ENCODE data around the gene GIMAP6.

The GIMAP6 gene

DNA sequence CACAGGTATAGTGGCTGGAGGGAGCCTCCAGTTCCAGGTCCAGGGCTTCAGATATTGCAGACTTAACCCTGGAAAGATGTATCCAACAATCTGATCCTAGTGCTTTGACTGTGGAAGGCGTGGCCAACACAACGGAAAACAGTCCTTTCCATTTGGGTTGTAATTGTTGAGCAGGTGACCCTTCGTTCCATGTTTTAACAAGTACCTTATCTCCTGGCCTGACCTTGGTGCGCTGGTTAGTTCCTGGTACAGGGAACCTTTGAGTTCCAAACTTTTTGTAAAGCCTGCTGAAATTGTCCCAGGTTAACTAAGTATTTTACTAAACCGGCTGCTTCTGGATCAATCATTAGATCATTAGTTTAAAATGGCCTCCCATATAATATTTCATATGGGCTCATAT lies 23.9 kb upstream of the GIMAP6 start:
- H3K9me3 ChIP-seq (ENCODE audit: control insufficient read depth, insufficient read depth, low read length): peaks cover 7% of the 10 kb centered on the region; the same call in 1 of the 2 replicates
- H3K9me2 ChIP-seq (replicated peaks; ENCODE audit: control insufficient read depth, low read length): no peaks in the 10 kb centered on the region
- no peaks in the 10 kb centered on the region for H3K27me3 ChIP-seq (ENCODE audit: control insufficient read depth, low read length)
- TF ChIP-seq, protein P1, sequence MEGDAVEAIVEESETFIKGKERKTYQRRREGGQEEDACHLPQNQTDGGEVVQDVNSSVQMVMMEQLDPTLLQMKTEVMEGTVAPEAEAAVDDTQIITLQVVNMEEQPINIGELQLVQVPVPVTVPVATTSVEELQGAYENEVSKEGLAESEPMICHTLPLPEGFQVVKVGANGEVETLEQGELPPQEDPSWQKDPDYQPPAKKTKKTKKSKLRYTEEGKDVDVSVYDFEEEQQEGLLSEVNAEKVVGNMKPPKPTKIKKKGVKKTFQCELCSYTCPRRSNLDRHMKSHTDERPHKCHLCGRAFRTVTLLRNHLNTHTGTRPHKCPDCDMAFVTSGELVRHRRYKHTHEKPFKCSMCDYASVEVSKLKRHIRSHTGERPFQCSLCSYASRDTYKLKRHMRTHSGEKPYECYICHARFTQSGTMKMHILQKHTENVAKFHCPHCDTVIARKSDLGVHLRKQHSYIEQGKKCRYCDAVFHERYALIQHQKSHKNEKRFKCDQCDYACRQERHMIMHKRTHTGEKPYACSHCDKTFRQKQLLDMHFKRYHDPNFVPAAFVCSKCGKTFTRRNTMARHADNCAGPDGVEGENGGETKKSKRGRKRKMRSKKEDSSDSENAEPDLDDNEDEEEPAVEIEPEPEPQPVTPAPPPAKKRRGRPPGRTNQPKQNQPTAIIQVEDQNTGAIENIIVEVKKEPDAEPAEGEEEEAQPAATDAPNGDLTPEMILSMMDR (IDR thresholded peaks at IDR 0.05; ENCODE audit: low read depth, low read length, poor library complexity, severe bottlenecking): no peak
- no peak for TF ChIP-seq EZH2phosphoT487 (IDR thresholded peaks at IDR 0.05; ENCODE audit: borderline replicate concordance, low read length)
- no peaks in the 10 kb centered on the region for H3K36me3 ChIP-seq (ENCODE audit: control insufficient read depth, low read length)
- H3K4me1 ChIP-seq (ENCODE audit: control insufficient read depth, low read length): no peaks in the 10 kb centered on the region
- H3K27ac ChIP-seq (ENCODE audit: low read depth, low read length): no peak overlapping the region
- no peaks in the 10 kb centered on the region for H3K79me2 ChIP-seq (ENCODE audit: control insufficient read depth, low read length)
- no peak overlapping the region for H3K4me3 ChIP-seq (ENCODE audit: low read length)
- H3F3A ChIP-seq (ENCODE audit: control insufficient read depth, insufficient read depth): no peaks in the 10 kb centered on the region
- no peak overlapping the region for H3K4me2 ChIP-seq (ENCODE audit: low read length)
- no peaks in the 10 kb centered on the region for H4K20me1 ChIP-seq (ENCODE audit: control insufficient read depth, insufficient read depth, low read depth, low read length)

DNA sequence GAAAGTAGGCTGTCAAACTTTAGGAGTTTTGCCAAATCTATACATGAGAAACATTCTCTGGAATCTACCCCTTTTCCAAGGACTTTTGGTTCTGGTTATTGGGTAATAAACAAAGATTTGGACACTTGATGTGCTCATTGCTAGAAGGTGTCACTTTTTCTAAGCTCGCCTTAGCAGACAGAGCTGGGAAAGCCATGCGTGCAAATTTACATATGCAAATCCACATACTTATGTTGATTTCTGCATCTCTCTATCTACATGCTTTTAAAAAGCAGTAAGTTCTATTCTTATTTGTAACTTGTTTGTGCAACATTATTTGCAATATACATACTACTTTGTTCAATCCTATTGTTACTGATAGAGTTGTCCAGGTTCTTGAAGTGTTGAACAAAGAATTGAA lies 22.5 kb upstream of the GIMAP6 start:
- Histone ChIP-seq H4K20me1 (ENCODE audit: control insufficient read depth, insufficient read depth, low read depth, low read length) (no peaks in the 10 kb centered on the region), H3K36me3 (ENCODE audit: control insufficient read depth, low read length) (no peaks in the 10 kb centered on the region), H3K4me3 (ENCODE audit: low read length) (no peak overlapping the region), H3K4me1 (ENCODE audit: control insufficient read depth, low read length) (no peaks in the 10 kb centered on the region), H3K27me3 (ENCODE audit: control insufficient read depth, low read length) (no peaks in the 10 kb centered on the region), H3K9me3 (ENCODE audit: control insufficient read depth, insufficient read depth, low read length) (peaks cover 7% of the 10 kb centered on the region; the same call in 1 of the 2 replicates), H3K9me2 (replicated peaks; ENCODE audit: control insufficient read depth, low read length) (no peaks in the 10 kb centered on the region), H3F3A (ENCODE audit: control insufficient read depth, insufficient read depth) (no peaks in the 10 kb centered on the region), H3K79me2 (ENCODE audit: control insufficient read depth, low read length) (no peaks in the 10 kb centered on the region), H3K4me2 (ENCODE audit: low read length) (no peak overlapping the region), H3K27ac (ENCODE audit: low read depth, low read length) (no peak overlapping the region)
- TF ChIP-seq EZH2phosphoT487 (IDR thresholded peaks at IDR 0.05; ENCODE audit: borderline replicate concordance, low read length): no peak
- TF ChIP-seq, protein P1 (IDR thresholded peaks at IDR 0.05; ENCODE audit: low read depth, low read length, poor library complexity, severe bottlenecking): no peak

DNA sequence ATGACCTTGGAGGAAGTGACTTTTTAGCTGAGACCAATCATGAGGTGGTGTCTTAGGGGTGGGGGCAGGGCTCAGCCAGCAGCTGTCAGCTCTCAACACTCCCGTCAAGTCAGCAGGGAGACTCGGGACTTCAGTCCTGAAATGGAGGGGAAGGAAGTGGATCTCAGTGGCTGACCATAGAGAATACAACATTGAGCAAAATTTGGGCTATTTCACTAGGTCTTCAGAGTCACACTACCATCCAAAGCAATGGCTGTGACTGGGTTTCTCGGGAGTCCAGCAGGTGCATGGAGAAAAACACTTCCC lies 16.8 kb upstream of the GIMAP6 start:
- H3K9me3 ChIP-seq (ENCODE audit: control insufficient read depth, insufficient read depth, low read length): no peaks in the 10 kb centered on the region
- H3K36me3 ChIP-seq (ENCODE audit: control insufficient read depth, low read length): no peaks in the 10 kb centered on the region
- no peak overlapping the region for H3K27ac ChIP-seq (ENCODE audit: low read depth, low read length)
- no peaks in the 10 kb centered on the region for H3K27me3 ChIP-seq (ENCODE audit: control insufficient read depth, low read length)
- H3K79me2 ChIP-seq (ENCODE audit: control insufficient read depth, low read length): no peaks in the 10 kb centered on the region
- H3K4me2 ChIP-seq (ENCODE audit: low read length): no peak overlapping the region
- TF ChIP-seq EZH2phosphoT487 (IDR thresholded peaks at IDR 0.05; ENCODE audit: borderline replicate concordance, low read length): no peak
- TF ChIP-seq, protein P1 (IDR thresholded peaks at IDR 0.05; ENCODE audit: low read depth, low read length, poor library complexity, severe bottlenecking): no peak
- no peak overlapping the region for H3K4me3 ChIP-seq (ENCODE audit: low read length)
- H3K4me1 ChIP-seq (ENCODE audit: control insufficient read depth, low read length): no peaks in the 10 kb centered on the region
- no peaks in the 10 kb centered on the region for H3K9me2 ChIP-seq (replicated peaks; ENCODE audit: control insufficient read depth, low read length)
- H4K20me1 ChIP-seq (ENCODE audit: control insufficient read depth, insufficient read depth, low read depth, low read length): no peaks in the 10 kb centered on the region
- no peaks in the 10 kb centered on the region for H3F3A ChIP-seq (ENCODE audit: control insufficient read depth, insufficient read depth)

Measured in DOHH2 (cell line).